ENCODE data around the gene FAXC. TPM values are rescaled to one million over a fixed set of nuclear protein-coding genes. Genes with fewer than 3 reads are reported as not detected.

Gene FAXC
- total RNA-seq, result not detected
- polyA plus RNA-seq (2013, experiment 1 of 2), result not detected
- polyA plus RNA-seq (2013, experiment 2 of 2), result not detected
- 0 to 0.19 (median 0) reads per million in 172 experiments for total RNA-seq

- no peak within 1 kb of the TSS for H3K4me3 ChIP-seq (ENCODE audit: low read length)
- Mint-ChIP-seq H3K4me3 (no peak within 1 kb of the TSS), H3K27me3 (peaks cover 83% of the 10 kb centered on the region), H3K27ac (no peak within 1 kb of the TSS), H3K4me1 (ENCODE audit: low read depth) (peaks cover 5% of the 10 kb centered on the region), H3K36me3 (ENCODE audit: low read depth) (no peaks in the 10 kb centered on the region), H3K9me3 (no peaks in the 10 kb centered on the region)
- H3K4me1 ChIP-seq (ENCODE audit: insufficient read depth, low read length), result peaks cover 6% of the 10 kb centered on the region
- no peaks in the 10 kb centered on the region for H3K36me3 ChIP-seq (ENCODE audit: insufficient read depth, low read length)
- intact Hi-C loops (cut with DNase I, micrococcal nuclease), result no loop called here
- H3K9me3 ChIP-seq (ENCODE audit: control insufficient read depth in 1 of 2, insufficient read depth in 1 of 2, low read length in 2 of 2), result no peaks in the 10 kb centered on the region
- ChIA-PET POLR2A (no interaction called here), CTCF (no interaction called here)
- TF ChIP-seq CTCF (IDR thresholded peaks at IDR 0.05), result no peak
- H3K27me3 ChIP-seq (ENCODE audit: control insufficient read depth in 1 of 2, insufficient read depth in 2 of 2, low read length in 2 of 2), result peaks cover 41 to 51% of the 10 kb centered on the region in 2 experiments
- H3K27ac ChIP-seq (ENCODE audit: low read depth in 1 of 2, low read length in 2 of 2), result no peak within 1 kb of the TSS
- no peak for ATAC-seq (ENCODE audit: poor library complexity)
- DNase-seq, result no peak
Measured at GRCh38 chr6:99349171-99350141, at the start of gene FAXC. Gene FAXC, minus strand, starts transcription at chr6:99349674. Its CDS starts 302 bp downstream, at chr6:99349372.

GRCh38 chr6:99397287-99397686 is 47.8 kb upstream of the FAXC start:
- no peak for TF ChIP-seq CTCF (IDR thresholded peaks at IDR 0.05)
- Mint-ChIP-seq H3K36me3 (ENCODE audit: low read depth) (peaks cover 48% of the 10 kb centered on the region), H3K4me3 (peak overlapping the region; percentile 1), H3K27me3 (no peaks in the 10 kb centered on the region), H3K9me3 (no peaks in the 10 kb centered on the region), H3K4me1 (ENCODE audit: low read depth) (peaks cover 25% of the 10 kb centered on the region), H3K27ac (peak overlapping the region; percentile 33)
- intact Hi-C loops (cut with DNase I, micrococcal nuclease), result no loop called here
- no peaks in the 10 kb centered on the region for H3K9me3 ChIP-seq (ENCODE audit: control insufficient read depth in 1 of 2, insufficient read depth in 1 of 2, low read length in 2 of 2)
- peaks cover 4% of the 10 kb centered on the region for H3K4me1 ChIP-seq (ENCODE audit: insufficient read depth, low read length)
- H3K27ac ChIP-seq (ENCODE audit: low read depth in 1 of 2, low read length in 2 of 2), result no peak overlapping the region
- peaks cover 26% of the 10 kb centered on the region for H3K36me3 ChIP-seq (ENCODE audit: insufficient read depth, low read length)
- ATAC-seq (ENCODE audit: poor library complexity), result no peak
- ChIA-PET CTCF (no interaction called here), POLR2A (interaction anchor here (4.3 kb wide), 1 partner anchor 28 kb away, joined by 50 read pairs; the partner anchor contains the start of gene PNISR)
- H3K27me3 ChIP-seq (ENCODE audit: control insufficient read depth in 1 of 2, insufficient read depth in 2 of 2, low read length in 2 of 2), result no peaks in the 10 kb centered on the region
- H3K4me3 ChIP-seq (ENCODE audit: low read length), result no peak overlapping the region
- DNase-seq, result no peak

GRCh38 chr6:99393698-99394531 is 44.4 kb upstream of the FAXC start, which contains the start of gene COQ3:
Gene COQ3, minus strand, starts transcription at chr6:99394195. Its CDS starts 16 bp downstream, at chr6:99394179.
- peaks cover 4% of the 10 kb centered on the region for H3K4me1 ChIP-seq (ENCODE audit: insufficient read depth, low read length)
- peak; percentile 33 to 76 (median 52) for DNase-seq
- H3K4me3 ChIP-seq (ENCODE audit: low read length), result peak within 1 kb of the TSS; percentile 79
- peaks cover 28% of the 10 kb centered on the region for H3K4me1 Mint-ChIP-seq (ENCODE audit: low read depth)
- peak within 1 kb of the TSS; percentile 84 for H3K27ac Mint-ChIP-seq
- peak; percentile 73 for ATAC-seq (ENCODE audit: poor library complexity)
- POLR2A ChIA-PET, result interaction anchor here (0.8 to 4.3 kb wide), 8 partner anchors 9 to 447 kb away, joined by 3 to 50 read pairs (median 4); partner anchors contain the start of genes CCNC and PNISR
- H3K27me3 ChIP-seq (ENCODE audit: control insufficient read depth in 1 of 2, insufficient read depth in 2 of 2, low read length in 2 of 2), result no peaks in the 10 kb centered on the region
- peak within 1 kb of the TSS; percentile 95 for H3K4me3 Mint-ChIP-seq
- H3K27ac ChIP-seq (ENCODE audit: low read depth in 1 of 2, low read length in 2 of 2), result no peak within 1 kb of the TSS
- H3K9me3 Mint-ChIP-seq, result no peaks in the 10 kb centered on the region
- peaks cover 16% of the 10 kb centered on the region for H3K36me3 Mint-ChIP-seq (ENCODE audit: low read depth)
- H3K9me3 ChIP-seq (ENCODE audit: control insufficient read depth in 1 of 2, insufficient read depth in 1 of 2, low read length in 2 of 2), result no peaks in the 10 kb centered on the region
- CTCF ChIA-PET, result interaction anchor here (0.7 to 1.0 kb wide), 3 partner anchors 15 to 25 kb away, joined by 3 read pairs; no protein-coding TSS in a partner anchor
- H3K36me3 ChIP-seq (ENCODE audit: insufficient read depth, low read length), result no peaks in the 10 kb centered on the region
- TF ChIP-seq CTCF (IDR thresholded peaks at IDR 0.05), result no peak
- H3K27me3 Mint-ChIP-seq, result no peaks in the 10 kb centered on the region
- intact Hi-C loops (cut with DNase I, micrococcal nuclease), result no loop called here
